BE2C (cell line): ENCODE measurements around the gene SLC4A4. TPM values are rescaled to one million over a fixed set of nuclear protein-coding genes. Genes with fewer than 3 reads are reported as not detected.

Experiments
- DNase-seq: peaks from one replicate; pipeline ENCODE4 v3.0.0-alpha.2; 2020
- H3K27me3 ChIP-seq: fragments of 250-450 bp; sonication (Bioruptor Pico); 2 replicates; pipeline ENCODE4 v1.5.1; 2020; ENCODE audit warnings: mild to moderate bottlenecking
- H3K36me3 ChIP-seq: fragments of 250-450 bp; sonication (Bioruptor Pico); 2 replicates; pipeline ENCODE4 v1.5.1; 2020; ENCODE audit warnings: mild to moderate bottlenecking
- H3K4me1 ChIP-seq: fragments of 250-450 bp; sonication (Bioruptor Pico); 2 replicates; pipeline ENCODE4 v1.5.1; 2020
- H3K4me3 ChIP-seq: 2 replicates; pipeline ENCODE4 v1.5.1; 2011; ENCODE audit warnings: low read depth, low read length
- H3K9me3 ChIP-seq: fragments of 250-450 bp; sonication (Bioruptor Pico); 2 replicates; pipeline ENCODE4 v1.5.1; 2020
- CTCF ChIP-seq: IDR thresholded peaks from 2 replicates; pipeline ENCODE4 v1.5.1; 2012; ENCODE audit warnings: mild to moderate bottlenecking, low read depth, low read length
- polyA plus RNA-seq: library from polyadenylated mRNA; unstranded; fragments of >200 nt; gene quantifications from one replicate; pipeline ENCODE4 v1.2.1, GENCODE V29; 2012; ENCODE audit warnings: low read depth, missing spikeins; ENCODE audit not compliant: insufficient read length, insufficient read depth

Gene SLC4A4
- not detected for polyA plus RNA-seq

DNA sequence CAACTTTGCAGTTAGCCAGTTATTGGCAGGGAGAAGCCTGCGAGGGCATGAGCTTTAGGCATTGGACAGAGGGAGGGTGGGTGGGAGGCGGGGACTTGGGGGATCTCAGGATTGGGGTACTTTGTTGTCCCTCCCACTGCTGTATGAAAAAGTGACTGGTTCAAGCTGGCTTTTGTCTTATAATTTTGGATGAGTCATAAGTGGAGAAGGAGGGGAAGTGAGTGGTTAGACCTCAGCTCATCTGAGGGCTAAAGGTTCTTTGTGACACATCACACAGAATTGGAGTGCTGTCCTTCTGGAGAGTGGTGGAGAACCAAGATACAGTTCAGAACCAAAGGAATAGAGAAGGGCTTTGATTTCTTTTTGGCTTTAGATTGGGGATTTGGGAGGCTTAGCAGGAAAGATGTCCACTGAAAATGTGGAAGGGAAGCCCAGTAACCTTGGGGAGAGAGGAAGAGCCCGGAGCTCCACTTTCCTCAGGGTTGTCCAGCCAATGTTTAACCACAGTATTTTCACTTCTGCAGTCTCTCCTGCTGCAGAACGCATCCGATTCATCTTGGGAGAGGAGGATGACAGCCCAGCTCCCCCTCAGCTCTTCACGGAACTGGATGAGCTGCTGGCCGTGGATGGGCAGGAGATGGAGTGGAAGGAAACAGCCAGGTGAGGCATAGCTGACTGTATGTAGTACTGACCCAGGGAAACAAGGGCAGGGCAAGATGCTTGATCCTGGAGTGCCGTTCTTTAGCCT is at the start of gene SLC4A4:
TSS of gene SLC4A4 (plus strand) at position 175 of the 748 bp plus-strand sequence.
- H3K4me1 ChIP-seq: no peaks in the 10 kb centered on the region
- no peaks in the 10 kb centered on the region for H3K27me3 ChIP-seq
- H3K4me3 ChIP-seq: no peak within 1 kb of the TSS
- DNase-seq: no peak
- H3K36me3 ChIP-seq: no peaks in the 10 kb centered on the region
- no peaks in the 10 kb centered on the region for H3K9me3 ChIP-seq
- no peak for TF ChIP-seq CTCF

DNA sequence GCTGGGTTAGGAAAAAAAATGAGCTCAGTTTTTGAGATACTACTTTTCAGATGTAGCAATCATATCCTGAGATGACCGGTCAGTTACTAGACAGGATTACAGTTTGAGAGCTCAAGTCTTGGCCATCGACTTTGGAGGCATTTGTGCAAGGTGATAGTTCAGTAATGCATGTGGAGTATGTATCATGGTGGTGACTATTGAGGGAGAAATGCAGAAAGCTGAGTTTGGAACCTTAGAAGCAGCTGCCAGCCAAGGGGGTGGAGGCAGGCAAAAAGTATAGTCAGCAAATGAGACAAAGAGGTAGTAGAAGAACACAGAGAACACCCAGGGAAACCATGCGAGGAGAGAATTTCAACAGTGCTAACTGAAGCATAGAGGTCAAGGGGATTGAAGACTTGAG is 48.7 kb upstream of the SLC4A4 start:
- Histone ChIP-seq H3K9me3 (no peaks in the 10 kb centered on the region), H3K27me3 (no peaks in the 10 kb centered on the region), H3K36me3 (no peaks in the 10 kb centered on the region), H3K4me3 (no peak overlapping the region), H3K4me1 (no peaks in the 10 kb centered on the region)
- no peak for TF ChIP-seq CTCF
- no peak for DNase-seq

- DNase-seq: no peak
- H3K36me3 ChIP-seq: no peaks in the 10 kb centered on the region
- H3K4me3 ChIP-seq: no peak overlapping the region
- no peaks in the 10 kb centered on the region for H3K27me3 ChIP-seq
- H3K9me3 ChIP-seq: no peaks in the 10 kb centered on the region
- no peaks in the 10 kb centered on the region for H3K4me1 ChIP-seq
- no peak for TF ChIP-seq CTCF
Observed at GRCh38 chr4:71290476-71290875, 48.3 kb upstream of the SLC4A4 start.

GRCh38 chr4:71292228-71292627 is 46.6 kb upstream of the SLC4A4 start:
- no peak for DNase-seq
- Histone ChIP-seq H3K27me3 (no peaks in the 10 kb centered on the region), H3K4me3 (no peak overlapping the region), H3K4me1 (no peaks in the 10 kb centered on the region), H3K36me3 (no peaks in the 10 kb centered on the region), H3K9me3 (no peaks in the 10 kb centered on the region)
- no peak for TF ChIP-seq CTCF

- TF ChIP-seq CTCF: no peak
- H3K4me3 ChIP-seq: no peak overlapping the region
- no peaks in the 10 kb centered on the region for H3K9me3 ChIP-seq
- no peaks in the 10 kb centered on the region for H3K36me3 ChIP-seq
- DNase-seq: no peak
- no peaks in the 10 kb centered on the region for H3K4me1 ChIP-seq
- H3K27me3 ChIP-seq: no peaks in the 10 kb centered on the region
Observed at GRCh38 chr4:71293705-71294104, 45.1 kb upstream of the SLC4A4 start.

DNA sequence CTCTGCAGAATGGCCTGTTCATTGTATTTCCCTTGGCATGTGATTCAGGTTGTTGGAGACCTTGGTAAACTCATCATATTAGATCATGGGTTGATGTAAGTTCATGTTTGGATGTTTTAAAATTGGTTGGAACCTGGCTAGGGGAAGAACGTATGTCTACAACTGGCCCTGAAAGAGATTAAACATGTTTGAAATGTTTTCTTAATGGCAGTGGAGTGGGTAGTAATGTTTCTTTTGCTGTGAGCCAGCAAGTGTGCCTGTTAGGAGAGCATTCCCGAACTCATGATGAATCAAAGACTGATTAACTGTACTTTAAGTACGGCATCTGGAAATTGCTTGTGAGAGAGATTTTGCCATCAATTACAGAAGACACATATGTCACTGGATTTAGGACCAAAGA is 44.5 kb upstream of the SLC4A4 start:
- no peak overlapping the region for H3K4me3 ChIP-seq
- no peaks in the 10 kb centered on the region for H3K4me1 ChIP-seq
- H3K27me3 ChIP-seq: no peaks in the 10 kb centered on the region
- TF ChIP-seq CTCF: no peak
- no peaks in the 10 kb centered on the region for H3K36me3 ChIP-seq
- no peak for DNase-seq
- H3K9me3 ChIP-seq: no peaks in the 10 kb centered on the region
